Uterus (tissue), 2 donors: ENCODE results near the gene CDC123.

ENCODE experiments used
- POLR2A ChIP-seq, 2 donors: fragments of 450-650 bp; IDR thresholded peaks; one replicate each; pipeline ENCODE4 v1.6.1; 2016; ENCODE audit warnings: antibody characterized with exemption in 2 of 2, mild to moderate bottlenecking in 1 of 2, moderate library complexity in 1 of 2
- TF ChIP-seq, protein P1 (sequence below), 4 experiments: fragments of 200-600 bp in 2 of 4; fragments of 450-650 bp in 2 of 4; sonication (generic) in 2 of 4; IDR thresholded peaks; one replicate each; pipeline ENCODE4 v1.5.1; 2016 to 2019; ENCODE audit warnings: antibody characterized with exemption in 4 of 4, mild to moderate bottlenecking in 2 of 4, moderate library complexity in 1 of 4

DNA sequence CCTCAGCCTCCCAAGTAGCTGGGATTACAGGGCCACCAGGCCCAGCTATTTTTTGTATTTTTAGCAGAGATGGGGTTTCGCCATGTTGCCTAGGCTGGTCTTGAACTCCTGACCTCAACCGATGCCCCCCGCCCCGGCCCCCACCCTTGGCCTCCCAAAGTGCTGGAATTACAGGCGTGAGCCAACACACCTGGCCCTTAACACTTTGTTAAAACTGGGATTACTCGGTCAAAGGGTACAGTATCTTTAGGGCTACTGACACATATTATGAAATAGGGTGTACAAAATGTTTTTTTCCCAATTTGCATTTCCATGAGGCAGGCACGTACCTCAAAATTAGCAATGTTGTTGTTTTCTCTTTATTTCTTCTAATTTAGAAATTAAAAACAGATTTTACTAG lies 11.8 kb upstream of the CDC123 start:
- no peak for TF ChIP-seq POLR2A (IDR thresholded peaks at IDR 0.05)
- TF ChIP-seq, protein P1, sequence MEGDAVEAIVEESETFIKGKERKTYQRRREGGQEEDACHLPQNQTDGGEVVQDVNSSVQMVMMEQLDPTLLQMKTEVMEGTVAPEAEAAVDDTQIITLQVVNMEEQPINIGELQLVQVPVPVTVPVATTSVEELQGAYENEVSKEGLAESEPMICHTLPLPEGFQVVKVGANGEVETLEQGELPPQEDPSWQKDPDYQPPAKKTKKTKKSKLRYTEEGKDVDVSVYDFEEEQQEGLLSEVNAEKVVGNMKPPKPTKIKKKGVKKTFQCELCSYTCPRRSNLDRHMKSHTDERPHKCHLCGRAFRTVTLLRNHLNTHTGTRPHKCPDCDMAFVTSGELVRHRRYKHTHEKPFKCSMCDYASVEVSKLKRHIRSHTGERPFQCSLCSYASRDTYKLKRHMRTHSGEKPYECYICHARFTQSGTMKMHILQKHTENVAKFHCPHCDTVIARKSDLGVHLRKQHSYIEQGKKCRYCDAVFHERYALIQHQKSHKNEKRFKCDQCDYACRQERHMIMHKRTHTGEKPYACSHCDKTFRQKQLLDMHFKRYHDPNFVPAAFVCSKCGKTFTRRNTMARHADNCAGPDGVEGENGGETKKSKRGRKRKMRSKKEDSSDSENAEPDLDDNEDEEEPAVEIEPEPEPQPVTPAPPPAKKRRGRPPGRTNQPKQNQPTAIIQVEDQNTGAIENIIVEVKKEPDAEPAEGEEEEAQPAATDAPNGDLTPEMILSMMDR (IDR thresholded peaks at IDR 0.05), result no peak
